ENCODE measurements around the gene GLRA1.

The GLRA1 gene

GRCh38 chr5:151800532-151800931 is 124.1 kb downstream of the GLRA1 start:
- no peak for DNase-seq (ENCODE audit: low read depth)
- no peak for TF ChIP-seq CTCF (conservative IDR thresholded peaks at IDR 0.05; ENCODE audit: low read length)
- no peak overlapping the region for H3K4me3 ChIP-seq (ENCODE audit: low read length)

- no peak for TF ChIP-seq CTCF (conservative IDR thresholded peaks at IDR 0.05; ENCODE audit: low read length)
- no peak overlapping the region for H3K4me3 ChIP-seq (ENCODE audit: low read length)
- DNase-seq (ENCODE audit: low read depth), result peak; percentile 13
Measured at GRCh38 chr5:151799407-151799806, 125.2 kb downstream of the GLRA1 start.

GRCh38 chr5:151798674-151799073 is 126.0 kb downstream of the GLRA1 start:
- no peak for TF ChIP-seq CTCF (conservative IDR thresholded peaks at IDR 0.05; ENCODE audit: low read length)
- DNase-seq (ENCODE audit: low read depth), result no peak
- no peak overlapping the region for H3K4me3 ChIP-seq (ENCODE audit: low read length)

GRCh38 chr5:151795426-151795825 is 129.2 kb downstream of the GLRA1 start:
- no peak for DNase-seq (ENCODE audit: low read depth)
- H3K4me3 ChIP-seq (ENCODE audit: low read length), result no peak overlapping the region
- no peak for TF ChIP-seq CTCF (conservative IDR thresholded peaks at IDR 0.05; ENCODE audit: low read length)

GRCh38 chr5:151793358-151793757 is 131.3 kb downstream of the GLRA1 start:
- TF ChIP-seq CTCF (conservative IDR thresholded peaks at IDR 0.05; ENCODE audit: low read length), result no peak
- DNase-seq (ENCODE audit: low read depth), result no peak
- H3K4me3 ChIP-seq (ENCODE audit: low read length), result no peak overlapping the region

GRCh38 chr5:151787817-151788216 is 136.8 kb downstream of the GLRA1 start:
- no peak for TF ChIP-seq CTCF (conservative IDR thresholded peaks at IDR 0.05; ENCODE audit: low read length)
- no peak for DNase-seq (ENCODE audit: low read depth)
- no peak overlapping the region for H3K4me3 ChIP-seq (ENCODE audit: low read length)

- no peak for DNase-seq (ENCODE audit: low read depth)
- no peak for TF ChIP-seq CTCF (conservative IDR thresholded peaks at IDR 0.05; ENCODE audit: low read length)
- H3K4me3 ChIP-seq (ENCODE audit: low read length), result no peak overlapping the region
Measured at GRCh38 chr5:151786468-151786867, 138.2 kb downstream of the GLRA1 start.
